Ascending aorta (tissue), 2 donors: ENCODE measurements around the gene TOR3A. TPM values are rescaled to one million over a fixed set of nuclear protein-coding genes. Genes with fewer than 3 reads are reported as not detected.

ENCODE experiments used
- DNase-seq, 2 donors: peaks; one replicate each; pipeline ENCODE4 v3.0.0-alpha.2; 2019; ENCODE audit warnings: low spot score in 2 of 2
- H3K27ac ChIP-seq, 2 donors: fragments of 200-600 bp; sonication (generic); one replicate each; pipeline ENCODE4 v1.5.1; 2016 to 2017; ENCODE audit warnings: mild to moderate bottlenecking in 1 of 2
- H3K27me3 ChIP-seq: fragments of 200-600 bp; sonication (generic); one replicate; pipeline ENCODE4 v1.5.1; 2017
- H3K36me3 ChIP-seq, 2 donors: fragments of 200-600 bp; sonication (generic); one replicate each; pipeline ENCODE4 v1.5.1; 2016
- H3K4me1 ChIP-seq, 2 donors: fragments of 200-600 bp; sonication (generic); one replicate each; pipeline ENCODE4 v1.5.1; 2016 to 2017; ENCODE audit warnings: mild to moderate bottlenecking in 1 of 2
- H3K4me3 ChIP-seq, 2 donors: fragments of 200-600 bp; sonication (generic); one replicate each; pipeline ENCODE4 v1.5.1; 2016 to 2017; ENCODE audit warnings: mild to moderate bottlenecking in 1 of 2
- H3K9me3 ChIP-seq, 2 donors: fragments of 200-600 bp; sonication (generic); one replicate each; pipeline ENCODE4 v1.5.1; 2016
- intact Hi-C: fragments of 100-400 bp; cut with DNase I; formaldehyde crosslinking; loops from one replicate; pipeline ENCODE4 v1.15.1; 2023
- total RNA-seq: library from RNA; depleted of rRNA; stranded (reverse); fragments of >200 nt; gene quantifications from one replicate; pipeline ENCODE4 v1.1.0, GENCODE V29; 2016
- TF ChIP-seq, protein P1 (sequence below), 3 experiments: fragments of 200-600 bp in 2 of 3; fragments of 450-650 bp in 1 of 3; sonication (generic) in 2 of 3; IDR thresholded peaks; one replicate each; pipeline ENCODE4 v1.5.1; 2016 to 2019; ENCODE audit warnings: antibody characterized with exemption in 3 of 3, mild to moderate bottlenecking in 1 of 3, moderate library complexity in 1 of 3

TOR3A gene
- total RNA-seq, 1 donor from 2014 or later: 109 TPM

DNA sequence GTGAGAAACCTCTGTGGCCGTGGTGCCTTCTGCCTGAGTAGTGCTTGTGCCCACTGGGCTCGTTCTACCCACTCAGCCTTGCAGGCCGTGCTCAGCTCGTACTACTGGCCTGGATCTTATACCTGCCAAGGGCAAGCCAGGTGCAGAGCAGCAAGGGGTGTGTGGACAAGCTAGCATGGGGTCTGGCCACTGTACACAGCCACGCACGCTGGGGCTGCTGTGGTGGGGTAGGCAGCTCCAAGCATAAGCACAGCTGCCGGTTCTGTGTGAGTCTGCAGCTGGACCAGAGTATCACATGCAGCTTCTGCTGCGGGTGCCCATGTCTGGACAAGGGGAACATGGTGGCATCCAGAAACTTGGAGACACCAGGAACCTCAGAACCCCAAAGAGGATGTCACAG is 39.8 kb upstream of the TOR3A start:
- TF ChIP-seq, protein P1, sequence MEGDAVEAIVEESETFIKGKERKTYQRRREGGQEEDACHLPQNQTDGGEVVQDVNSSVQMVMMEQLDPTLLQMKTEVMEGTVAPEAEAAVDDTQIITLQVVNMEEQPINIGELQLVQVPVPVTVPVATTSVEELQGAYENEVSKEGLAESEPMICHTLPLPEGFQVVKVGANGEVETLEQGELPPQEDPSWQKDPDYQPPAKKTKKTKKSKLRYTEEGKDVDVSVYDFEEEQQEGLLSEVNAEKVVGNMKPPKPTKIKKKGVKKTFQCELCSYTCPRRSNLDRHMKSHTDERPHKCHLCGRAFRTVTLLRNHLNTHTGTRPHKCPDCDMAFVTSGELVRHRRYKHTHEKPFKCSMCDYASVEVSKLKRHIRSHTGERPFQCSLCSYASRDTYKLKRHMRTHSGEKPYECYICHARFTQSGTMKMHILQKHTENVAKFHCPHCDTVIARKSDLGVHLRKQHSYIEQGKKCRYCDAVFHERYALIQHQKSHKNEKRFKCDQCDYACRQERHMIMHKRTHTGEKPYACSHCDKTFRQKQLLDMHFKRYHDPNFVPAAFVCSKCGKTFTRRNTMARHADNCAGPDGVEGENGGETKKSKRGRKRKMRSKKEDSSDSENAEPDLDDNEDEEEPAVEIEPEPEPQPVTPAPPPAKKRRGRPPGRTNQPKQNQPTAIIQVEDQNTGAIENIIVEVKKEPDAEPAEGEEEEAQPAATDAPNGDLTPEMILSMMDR (IDR thresholded peaks at IDR 0.05): no peak

DNA sequence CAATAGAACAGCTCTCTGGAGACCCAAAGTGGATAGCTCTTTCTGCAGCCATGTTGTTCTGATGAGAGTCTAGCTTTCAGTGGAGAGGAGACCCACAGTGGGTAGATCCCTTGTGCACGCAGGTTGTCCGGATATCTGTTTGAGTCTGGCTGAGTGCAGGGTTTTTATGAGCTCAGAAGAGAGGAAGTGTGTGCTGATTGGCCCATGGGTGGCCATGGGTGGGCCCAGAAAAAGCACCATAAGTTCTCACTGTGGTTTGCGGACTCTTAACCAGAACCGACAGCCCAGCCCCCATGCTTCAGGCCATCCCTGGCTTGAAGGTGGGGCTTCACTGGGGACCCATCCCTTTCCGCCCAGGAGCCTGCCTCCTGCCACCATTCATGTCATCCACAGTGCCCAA is 39.2 kb upstream of the TOR3A start:
- Histone ChIP-seq H3K36me3 (peaks cover 0 to 10% of the 10 kb centered on the region in 2 donors), H3K9me3 (no peaks in the 10 kb centered on the region), H3K27me3 (no peaks in the 10 kb centered on the region), H3K4me3 (no peak overlapping the region), H3K4me1 (peaks cover 0 to 5% of the 10 kb centered on the region in 2 donors), H3K27ac (no peak overlapping the region)
- TF ChIP-seq, protein P1 (IDR thresholded peaks at IDR 0.05): no peak
- intact Hi-C loops: no loop called here
- no peak for DNase-seq

More for the DNA sequence above, 39.8 kb upstream of the TOR3A start:
- intact Hi-C loops: no loop called here
- Histone ChIP-seq H3K9me3 (no peaks in the 10 kb centered on the region), H3K27ac (no peak overlapping the region), H3K4me3 (no peak overlapping the region), H3K27me3 (no peaks in the 10 kb centered on the region), H3K36me3 (peaks cover 0 to 10% of the 10 kb centered on the region in 2 donors), H3K4me1 (peaks cover 0 to 2% of the 10 kb centered on the region in 2 donors)
- no peak for DNase-seq

DNA sequence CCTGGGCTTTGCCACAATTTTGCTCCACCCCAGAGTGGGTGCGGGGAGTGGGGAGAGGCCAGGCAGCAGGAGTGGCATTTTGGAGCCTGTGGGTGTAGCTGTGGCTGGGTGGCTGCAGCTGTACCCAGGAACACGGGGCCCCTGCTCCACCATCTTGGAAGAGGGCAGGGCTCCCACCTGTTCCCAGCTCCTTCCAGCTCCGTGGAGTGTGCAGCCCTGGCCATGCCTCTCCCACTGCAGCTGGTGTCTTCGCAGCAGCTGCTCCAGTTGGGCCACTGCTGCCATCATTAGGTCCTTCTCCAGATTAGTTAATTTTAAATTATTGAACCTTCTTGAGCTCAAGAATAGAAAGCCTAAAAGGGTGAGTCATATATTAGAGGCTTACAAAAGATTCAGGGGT is 38.6 kb upstream of the TOR3A start:
- Histone ChIP-seq H3K4me3 (no peak overlapping the region), H3K27me3 (no peaks in the 10 kb centered on the region), H3K36me3 (peaks cover 0 to 10% of the 10 kb centered on the region in 2 donors), H3K27ac (no peak overlapping the region), H3K4me1 (peaks cover 0 to 5% of the 10 kb centered on the region in 2 donors), H3K9me3 (no peaks in the 10 kb centered on the region)
- intact Hi-C loops: no loop called here
- TF ChIP-seq, protein P1 (IDR thresholded peaks at IDR 0.05): no peak
- DNase-seq: no peak

DNA sequence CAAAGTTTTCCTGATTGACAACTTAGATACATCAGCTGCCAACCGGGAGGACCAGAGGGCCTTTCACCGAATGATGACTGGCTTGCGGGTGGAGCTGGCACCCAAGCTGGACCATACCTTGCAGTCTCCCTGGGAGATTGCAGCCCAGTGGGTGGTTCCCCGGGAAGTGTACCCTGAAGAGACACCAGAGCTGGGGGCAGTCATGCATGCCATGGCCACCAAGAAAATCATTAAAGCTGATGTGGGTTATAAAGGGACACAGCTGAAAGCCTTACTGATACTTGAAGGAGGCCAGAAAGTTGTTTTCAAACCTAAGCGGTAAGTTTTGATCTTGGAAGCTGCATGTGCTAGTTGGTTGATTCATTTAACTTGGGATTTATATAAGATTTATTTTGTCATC is 38.0 kb upstream of the TOR3A start:
- no peak for DNase-seq
- no peaks in the 10 kb centered on the region for H3K9me3 ChIP-seq
- H3K27ac ChIP-seq: no peak overlapping the region
- peaks cover 0 to 10% of the 10 kb centered on the region in 2 donors for H3K36me3 ChIP-seq
- TF ChIP-seq, protein P1 (IDR thresholded peaks at IDR 0.05): no peak
- peaks cover 0 to 5% of the 10 kb centered on the region in 2 donors for H3K4me1 ChIP-seq
- no peaks in the 10 kb centered on the region for H3K27me3 ChIP-seq
- intact Hi-C loops: no loop called here
- H3K4me3 ChIP-seq: no peak overlapping the region

DNA sequence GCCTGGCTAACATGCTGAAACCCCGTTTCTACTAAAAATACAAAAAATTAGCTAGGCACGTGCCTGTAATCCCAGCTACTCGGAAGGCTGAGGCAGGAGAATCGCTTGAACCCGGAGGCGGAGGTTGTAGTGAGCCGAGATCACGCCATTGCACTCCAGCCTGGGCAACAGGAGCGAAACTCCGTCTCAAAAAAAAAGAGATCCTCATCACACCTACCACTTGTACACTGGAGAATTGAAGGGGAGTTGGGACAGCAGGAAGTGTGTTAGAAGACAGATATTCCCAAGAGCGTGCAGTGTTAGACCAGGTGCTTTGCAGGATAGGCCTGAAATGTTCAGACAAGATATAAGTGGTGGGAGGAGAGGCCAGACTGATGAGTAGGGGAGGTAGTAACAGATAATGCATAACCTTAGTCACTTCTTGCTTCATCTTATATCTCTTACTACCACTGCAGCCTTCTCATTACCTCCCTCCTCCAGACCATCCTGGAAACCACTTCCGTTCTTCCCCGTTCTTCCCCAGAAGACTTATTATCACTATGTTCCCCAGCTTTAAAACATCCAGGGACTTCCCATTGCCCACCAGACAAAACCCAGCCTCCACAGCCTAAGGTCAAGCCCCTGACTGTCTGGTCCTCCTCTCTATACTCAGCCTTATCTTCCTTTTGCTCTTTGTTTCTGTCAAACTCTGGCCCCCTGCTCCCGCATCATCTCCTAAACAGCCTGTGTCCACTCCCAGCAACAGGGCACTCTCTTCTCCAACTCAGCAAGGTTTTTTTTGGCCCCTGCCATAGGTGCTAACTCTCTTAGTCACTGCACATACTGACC is 34.8 kb upstream of the TOR3A start:
- Histone ChIP-seq H3K27me3 (no peaks in the 10 kb centered on the region), H3K36me3 (peaks cover 7 to 17% of the 10 kb centered on the region in 2 donors), H3K27ac (no peak overlapping the region), H3K4me1 (peaks cover 0 to 5% of the 10 kb centered on the region in 2 donors), H3K4me3 (no peak overlapping the region), H3K9me3 (no peaks in the 10 kb centered on the region)
- no peak for DNase-seq
- intact Hi-C loops: no loop called here
- TF ChIP-seq, protein P1 (IDR thresholded peaks at IDR 0.05): no peak
